Ascending aorta (tissue), 2 donors: ENCODE measurements around the gene ABCB6. TPM values are rescaled to one million over a fixed set of nuclear protein-coding genes. Genes with fewer than 3 reads are reported as not detected.
"Not testable (repeated sequence)": the region's sequence is repeated elsewhere in the genome, so short reads cannot be mapped to it uniquely, and the experiment has no call there.

ENCODE experiments used
- DNase-seq, 2 donors: peaks; one replicate each; pipeline ENCODE4 v3.0.0-alpha.2; 2019; ENCODE audit warnings: low spot score in 2 of 2
- H3K27ac ChIP-seq, 2 donors: fragments of 200-600 bp; sonication (generic); one replicate each; pipeline ENCODE4 v1.5.1; 2016 to 2017; ENCODE audit warnings: mild to moderate bottlenecking in 1 of 2
- H3K27me3 ChIP-seq: fragments of 200-600 bp; sonication (generic); one replicate; pipeline ENCODE4 v1.5.1; 2017
- H3K36me3 ChIP-seq, 2 donors: fragments of 200-600 bp; sonication (generic); one replicate each; pipeline ENCODE4 v1.5.1; 2016
- H3K4me1 ChIP-seq, 2 donors: fragments of 200-600 bp; sonication (generic); one replicate each; pipeline ENCODE4 v1.5.1; 2016 to 2017; ENCODE audit warnings: mild to moderate bottlenecking in 1 of 2
- H3K4me3 ChIP-seq, 2 donors: fragments of 200-600 bp; sonication (generic); one replicate each; pipeline ENCODE4 v1.5.1; 2016 to 2017; ENCODE audit warnings: mild to moderate bottlenecking in 1 of 2
- H3K9me3 ChIP-seq, 2 donors: fragments of 200-600 bp; sonication (generic); one replicate each; pipeline ENCODE4 v1.5.1; 2016
- CTCF ChIP-seq, 3 experiments: fragments of 200-600 bp in 2 of 3; fragments of 450-650 bp in 1 of 3; sonication (generic) in 2 of 3; IDR thresholded peaks; one replicate each; pipeline ENCODE4 v1.5.1; 2016 to 2019; ENCODE audit warnings: antibody characterized with exemption in 3 of 3, mild to moderate bottlenecking in 1 of 3, moderate library complexity in 1 of 3
- intact Hi-C: fragments of 100-400 bp; cut with DNase I; formaldehyde crosslinking; loops from one replicate; pipeline ENCODE4 v1.15.1; 2023
- total RNA-seq: library from RNA; depleted of rRNA; stranded (reverse); fragments of >200 nt; gene quantifications from one replicate; pipeline ENCODE4 v1.1.0, GENCODE V29; 2016

The ABCB6 gene
- total RNA-seq, 1 donor from 2014 or later = 17.9 TPM

- H3K27me3 ChIP-seq = no peaks in the 10 kb centered on the region
Observed at GRCh38 chr2:219204425-219205164, 14.2 kb downstream of the ABCB6 start.

GRCh38 chr2:219201331-219201730 is 17.4 kb downstream of the ABCB6 start:
- H3K27me3 ChIP-seq, H3K4me1 ChIP-seq, H3K27ac ChIP-seq, H3K4me3 ChIP-seq, H3K9me3 ChIP-seq, intact Hi-C loops, H3K36me3 ChIP-seq: not testable (repeated sequence)
- peak in 1 of 2 donors; percentile 11 for DNase-seq

More at GRCh38 chr2:219204425-219205164, 14.2 kb downstream of the ABCB6 start:
- peak in 1 of 2 donors; percentile 55 for DNase-seq
- H3K36me3 ChIP-seq = peaks cover 13 to 15% of the 10 kb centered on the region in 2 donors
- intact Hi-C loops = no loop called here
- H3K4me1 ChIP-seq = peaks cover 0 to 6% of the 10 kb centered on the region in 2 donors
- H3K27ac ChIP-seq = no peak overlapping the region
- TF ChIP-seq CTCF (IDR thresholded peaks at IDR 0.05) = no peak
- no peak overlapping the region for H3K4me3 ChIP-seq
- H3K9me3 ChIP-seq = no peaks in the 10 kb centered on the region

- DNase-seq = peak in 1 of 2 donors; percentile 40
- H3K4me3 ChIP-seq, H3K4me1 ChIP-seq, H3K27ac ChIP-seq, H3K36me3 ChIP-seq, intact Hi-C loops, H3K9me3 ChIP-seq, H3K27me3 ChIP-seq: not testable (repeated sequence)
Observed at GRCh38 chr2:219200502-219201326, 18.0 kb downstream of the ABCB6 start.

GRCh38 chr2:219199470-219200211 is 19.1 kb downstream of the ABCB6 start:
- intact Hi-C loops = no loop called here
- no peaks in the 10 kb centered on the region for H3K4me1 ChIP-seq
- no peaks in the 10 kb centered on the region for H3K27me3 ChIP-seq
- peak in 1 of 2 donors; percentile 41 for DNase-seq
- H3K27ac ChIP-seq = no peak overlapping the region
- no peaks in the 10 kb centered on the region for H3K9me3 ChIP-seq
- no peaks in the 10 kb centered on the region for H3K36me3 ChIP-seq
- TF ChIP-seq CTCF (IDR thresholded peaks at IDR 0.05) = no peak
- no peak overlapping the region for H3K4me3 ChIP-seq

GRCh38 chr2:219198974-219199373 is 19.8 kb downstream of the ABCB6 start:
- H3K36me3 ChIP-seq = no peaks in the 10 kb centered on the region

More at GRCh38 chr2:219198974-219199373, 19.8 kb downstream of the ABCB6 start:
- no peak overlapping the region for H3K4me3 ChIP-seq
- no peak overlapping the region for H3K27ac ChIP-seq
- intact Hi-C loops = no loop called here
- peak in 1 of 2 donors; percentile 39 for DNase-seq
- H3K27me3 ChIP-seq = no peaks in the 10 kb centered on the region
- TF ChIP-seq CTCF (IDR thresholded peaks at IDR 0.05) = no peak
- H3K9me3 ChIP-seq = no peaks in the 10 kb centered on the region
- H3K4me1 ChIP-seq = no peaks in the 10 kb centered on the region
